ENCODE results near the gene PPP6R1.

GRCh38 chr19:55241143-55241934, 17.5 kb downstream of the PPP6R1 start:
- TF ChIP-seq CTCF (conservative IDR thresholded peaks at IDR 0.05; ENCODE audit: low read length) (no peak), EZH2phosphoT487 (IDR thresholded peaks at IDR 0.05; ENCODE audit: borderline replicate concordance, low read depth, low read length) (no peak)

Data from OCI-LY7 (cell line).